ENCODE measurements around the gene CCDC146. TPM values are rescaled to one million over a fixed set of nuclear protein-coding genes. Genes with fewer than 3 reads are reported as not detected.

CCDC146 gene
- total and polyA plus RNA-seq, 4 donors: 1.3 to 3.9 (median 3.1) TPM

DNA sequence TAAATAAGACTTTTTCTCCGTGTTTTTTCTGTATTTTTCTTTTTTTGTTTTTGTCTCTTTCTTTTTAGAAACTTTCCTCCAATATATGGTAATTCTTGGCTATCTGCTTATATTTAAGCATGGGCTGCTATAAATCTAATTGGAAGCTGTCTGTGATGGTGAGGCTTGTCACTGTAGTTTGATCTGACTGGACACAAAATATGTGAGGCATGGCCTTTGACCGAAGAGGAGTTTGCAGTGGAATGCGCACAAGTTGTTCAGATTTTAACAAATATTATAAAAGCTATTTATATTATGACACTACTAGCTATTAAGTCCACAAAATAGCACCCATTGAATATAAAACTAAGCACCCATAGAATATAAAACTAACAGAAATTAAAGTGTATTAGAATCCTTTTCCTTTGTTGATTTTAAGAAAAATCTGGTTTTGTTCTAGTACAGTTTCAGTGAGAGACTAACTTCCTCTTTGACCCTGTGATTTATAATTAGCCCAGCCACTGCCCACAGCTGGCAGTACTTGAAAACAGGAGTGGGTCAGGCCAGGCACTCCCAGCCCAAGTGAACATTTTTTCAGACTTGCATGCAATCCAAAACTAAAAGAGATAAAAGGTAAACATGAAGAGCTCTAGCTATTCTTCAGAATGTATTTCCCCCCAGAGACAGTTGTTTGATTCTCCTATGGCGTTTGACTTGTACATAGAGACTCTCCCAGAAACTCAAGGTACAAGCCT, 147.1 kb downstream of the CCDC146 start:
- peak overlapping the region in 1 of 2 donors; percentile 31 for H3K27ac ChIP-seq (ENCODE audit: low read depth in 1 of 2, low read length in 2 of 2)
- H3K36me3 ChIP-seq (ENCODE audit: control insufficient read depth in 4 of 4, insufficient read depth in 3 of 4, low read depth in 1 of 4, low read length in 3 of 4): no peaks in the 10 kb centered on the region
- H3K4me1 ChIP-seq (ENCODE audit: control insufficient read depth in 4 of 4, insufficient read depth in 4 of 4, low read length in 3 of 4): peaks cover 0 to 11% (median 2%) of the 10 kb centered on the region in 4 donors
- H3K9ac ChIP-seq (ENCODE audit: low read depth in 1 of 2, low read length in 2 of 2): no peak overlapping the region
- no peak for DNase-seq (ENCODE audit: low spot score)
- no peaks in the 10 kb centered on the region for H3K27me3 ChIP-seq (ENCODE audit: control insufficient read depth in 4 of 4, insufficient read depth in 4 of 4, low read length in 3 of 4)
- TF ChIP-seq NR2F2 (IDR thresholded peaks at IDR 0.05) (peak; percentile 41), HNF4G (IDR thresholded peaks at IDR 0.05) (no peak), RAD21 (IDR thresholded peaks at IDR 0.05) (no peak), SP1 (IDR thresholded peaks at IDR 0.05) (peak; percentile 31), GABPA (IDR thresholded peaks at IDR 0.05 in 1 of 2, conservative IDR thresholded peaks at IDR 0.05 in 1 of 2) (no peak), TAF1 (conservative IDR thresholded peaks at IDR 0.05) (no peak), RXRA (IDR thresholded peaks at IDR 0.05) (peak in 1 of 2 donors; percentile 22), FOXA1 (IDR thresholded peaks at IDR 0.05) (no peak), HNF4A (conservative IDR thresholded peaks at IDR 0.05) (peak in 1 of 2 donors; percentile 25), YY1 (IDR thresholded peaks at IDR 0.05) (no peak), FOXA2 (IDR thresholded peaks at IDR 0.05) (no peak)
- TF ChIP-seq, protein P1, sequence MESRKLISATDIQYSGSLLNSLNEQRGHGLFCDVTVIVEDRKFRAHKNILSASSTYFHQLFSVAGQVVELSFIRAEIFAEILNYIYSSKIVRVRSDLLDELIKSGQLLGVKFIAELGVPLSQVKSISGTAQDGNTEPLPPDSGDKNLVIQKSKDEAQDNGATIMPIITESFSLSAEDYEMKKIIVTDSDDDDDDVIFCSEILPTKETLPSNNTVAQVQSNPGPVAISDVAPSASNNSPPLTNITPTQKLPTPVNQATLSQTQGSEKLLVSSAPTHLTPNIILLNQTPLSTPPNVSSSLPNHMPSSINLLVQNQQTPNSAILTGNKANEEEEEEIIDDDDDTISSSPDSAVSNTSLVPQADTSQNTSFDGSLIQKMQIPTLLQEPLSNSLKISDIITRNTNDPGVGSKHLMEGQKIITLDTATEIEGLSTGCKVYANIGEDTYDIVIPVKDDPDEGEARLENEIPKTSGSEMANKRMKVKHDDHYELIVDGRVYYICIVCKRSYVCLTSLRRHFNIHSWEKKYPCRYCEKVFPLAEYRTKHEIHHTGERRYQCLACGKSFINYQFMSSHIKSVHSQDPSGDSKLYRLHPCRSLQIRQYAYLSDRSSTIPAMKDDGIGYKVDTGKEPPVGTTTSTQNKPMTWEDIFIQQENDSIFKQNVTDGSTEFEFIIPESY (IDR thresholded peaks at IDR 0.05): no peak
- no peak overlapping the region for H3K4me3 ChIP-seq (ENCODE audit: low read depth in 1 of 3, low read length in 3 of 3)
- H3K9me3 ChIP-seq (ENCODE audit: control insufficient read depth in 4 of 4, low read length in 3 of 4): no peaks in the 10 kb centered on the region
- WGBS: 39% methylated on average over 4 of the region's 4 CpGs

DNA sequence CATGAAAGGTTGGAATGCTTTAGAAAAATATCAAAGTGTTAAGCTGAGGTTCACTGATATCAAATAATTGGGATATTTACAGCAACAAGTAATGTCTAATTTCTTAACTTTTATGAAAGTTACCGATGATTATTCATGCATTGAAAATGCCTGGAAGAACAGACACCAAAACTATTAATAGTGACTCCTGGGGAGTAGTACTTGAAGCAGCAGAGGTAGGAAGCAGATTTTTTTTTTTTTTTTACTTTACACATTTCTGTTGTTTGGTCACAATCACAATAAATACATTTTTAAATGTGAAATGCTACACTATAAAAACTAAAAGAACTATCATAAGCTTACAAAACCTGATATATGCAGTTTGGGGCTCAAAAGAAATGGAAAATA, 147.7 kb downstream of the CCDC146 start:
- Histone ChIP-seq H3K9me3 (ENCODE audit: control insufficient read depth in 4 of 4, low read length in 3 of 4) (no peaks in the 10 kb centered on the region), H3K36me3 (ENCODE audit: control insufficient read depth in 4 of 4, insufficient read depth in 3 of 4, low read depth in 1 of 4, low read length in 3 of 4) (no peaks in the 10 kb centered on the region), H3K9ac (ENCODE audit: low read depth in 1 of 2, low read length in 2 of 2) (no peak overlapping the region), H3K4me3 (ENCODE audit: low read depth in 1 of 3, low read length in 3 of 3) (no peak overlapping the region), H3K4me1 (ENCODE audit: control insufficient read depth in 4 of 4, insufficient read depth in 4 of 4, low read length in 3 of 4) (peaks cover 0 to 11% (median 2%) of the 10 kb centered on the region in 4 donors), H3K27me3 (ENCODE audit: control insufficient read depth in 4 of 4, insufficient read depth in 4 of 4, low read length in 3 of 4) (no peaks in the 10 kb centered on the region), H3K27ac (ENCODE audit: low read depth in 1 of 2, low read length in 2 of 2) (no peak overlapping the region)
- no peak for DNase-seq (ENCODE audit: low spot score)
- WGBS: 83% methylated on average over 1 of the region's 1 CpG
- no peak for TF ChIP-seq TAF1 (conservative IDR thresholded peaks at IDR 0.05)
- no peak for TF ChIP-seq RXRA (IDR thresholded peaks at IDR 0.05)
- TF ChIP-seq FOXA2 (IDR thresholded peaks at IDR 0.05): no peak
- TF ChIP-seq GABPA (IDR thresholded peaks at IDR 0.05 in 1 of 2, conservative IDR thresholded peaks at IDR 0.05 in 1 of 2): no peak
- no peak for TF ChIP-seq HNF4G (IDR thresholded peaks at IDR 0.05)
- TF ChIP-seq, protein P2, sequence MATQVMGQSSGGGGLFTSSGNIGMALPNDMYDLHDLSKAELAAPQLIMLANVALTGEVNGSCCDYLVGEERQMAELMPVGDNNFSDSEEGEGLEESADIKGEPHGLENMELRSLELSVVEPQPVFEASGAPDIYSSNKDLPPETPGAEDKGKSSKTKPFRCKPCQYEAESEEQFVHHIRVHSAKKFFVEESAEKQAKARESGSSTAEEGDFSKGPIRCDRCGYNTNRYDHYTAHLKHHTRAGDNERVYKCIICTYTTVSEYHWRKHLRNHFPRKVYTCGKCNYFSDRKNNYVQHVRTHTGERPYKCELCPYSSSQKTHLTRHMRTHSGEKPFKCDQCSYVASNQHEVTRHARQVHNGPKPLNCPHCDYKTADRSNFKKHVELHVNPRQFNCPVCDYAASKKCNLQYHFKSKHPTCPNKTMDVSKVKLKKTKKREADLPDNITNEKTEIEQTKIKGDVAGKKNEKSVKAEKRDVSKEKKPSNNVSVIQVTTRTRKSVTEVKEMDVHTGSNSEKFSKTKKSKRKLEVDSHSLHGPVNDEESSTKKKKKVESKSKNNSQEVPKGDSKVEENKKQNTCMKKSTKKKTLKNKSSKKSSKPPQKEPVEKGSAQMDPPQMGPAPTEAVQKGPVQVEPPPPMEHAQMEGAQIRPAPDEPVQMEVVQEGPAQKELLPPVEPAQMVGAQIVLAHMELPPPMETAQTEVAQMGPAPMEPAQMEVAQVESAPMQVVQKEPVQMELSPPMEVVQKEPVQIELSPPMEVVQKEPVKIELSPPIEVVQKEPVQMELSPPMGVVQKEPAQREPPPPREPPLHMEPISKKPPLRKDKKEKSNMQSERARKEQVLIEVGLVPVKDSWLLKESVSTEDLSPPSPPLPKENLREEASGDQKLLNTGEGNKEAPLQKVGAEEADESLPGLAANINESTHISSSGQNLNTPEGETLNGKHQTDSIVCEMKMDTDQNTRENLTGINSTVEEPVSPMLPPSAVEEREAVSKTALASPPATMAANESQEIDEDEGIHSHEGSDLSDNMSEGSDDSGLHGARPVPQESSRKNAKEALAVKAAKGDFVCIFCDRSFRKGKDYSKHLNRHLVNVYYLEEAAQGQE (IDR thresholded peaks at IDR 0.05): no peak
- TF ChIP-seq, protein P1 (IDR thresholded peaks at IDR 0.05): no peak
- TF ChIP-seq RAD21 (IDR thresholded peaks at IDR 0.05): no peak
- no peak for TF ChIP-seq FOXA1 (IDR thresholded peaks at IDR 0.05)
- TF ChIP-seq HNF4A (conservative IDR thresholded peaks at IDR 0.05): no peak
- TF ChIP-seq JUND (IDR thresholded peaks at IDR 0.05): no peak
- TF ChIP-seq NR2F2 (IDR thresholded peaks at IDR 0.05): no peak
- TF ChIP-seq EGR1 (IDR thresholded peaks at IDR 0.05; ENCODE audit: low read depth in 2 of 2): no peak
- no peak for TF ChIP-seq YY1 (IDR thresholded peaks at IDR 0.05)
